Endothelial cell (in vitro differentiated cells): Measurements from ENCODE around the gene CNOT9. TPM values are rescaled to one million over a fixed set of nuclear protein-coding genes. Genes with fewer than 3 reads are reported as not detected.
"Not testable (repeated sequence)": the region's sequence is repeated elsewhere in the genome, so short reads cannot be mapped to it uniquely, and the experiment has no call there.

Source experiments
- DNase-seq: peaks from one replicate; pipeline ENCODE4 v3.0.0; 2021; ENCODE audit warnings: low spot score
- H3K27ac Mint-ChIP-seq: one replicate; pipeline ENCODE4 v1.8.0; 2021; ENCODE audit warnings: mixed read lengths, inconsistent platforms; ENCODE audit not compliant: unreplicated experiment
- H3K27me3 Mint-ChIP-seq: one replicate; pipeline ENCODE4 v1.8.0; 2021; ENCODE audit warnings: mild to moderate bottlenecking, moderate library complexity, mixed read lengths, inconsistent platforms; ENCODE audit not compliant: unreplicated experiment
- H3K36me3 Mint-ChIP-seq: one replicate; pipeline ENCODE4 v1.8.0; 2021; ENCODE audit warnings: mild to moderate bottlenecking, low read depth, mixed read lengths, inconsistent platforms; ENCODE audit not compliant: unreplicated experiment
- H3K4me1 Mint-ChIP-seq: one replicate; pipeline ENCODE4 v1.8.0; 2021; ENCODE audit warnings: mild to moderate bottlenecking, mixed read lengths, inconsistent platforms; ENCODE audit not compliant: unreplicated experiment
- H3K4me3 Mint-ChIP-seq: one replicate; pipeline ENCODE4 v1.8.0; 2021; ENCODE audit warnings: mild to moderate bottlenecking, mixed read lengths, inconsistent platforms; ENCODE audit not compliant: unreplicated experiment
- H3K9me3 Mint-ChIP-seq: one replicate; pipeline ENCODE4 v1.8.0; 2021; ENCODE audit warnings: mixed read lengths, inconsistent platforms; ENCODE audit not compliant: unreplicated experiment
- total RNA-seq: library from RNA; stranded (reverse); fragmentation: NEBNext Ultra II Directional; extraction: Animal tissue kit (Norgen Biotek cat#: 25700); gene quantifications from one replicate; pipeline ENCODE4 v1.2.1, GENCODE V29; 2021; ENCODE audit not compliant: unreplicated experiment
- TF ChIP-seq, protein P1 (sequence below): fragments of 200-600 bp; sonication (generic); IDR thresholded peaks from one replicate; pipeline ENCODE4 v1.5.0; 2021; ENCODE audit warnings: antibody characterized with exemption; ENCODE audit not compliant: unreplicated experiment

CNOT9 gene
- total RNA-seq, 1 donor from 2014 or later = 56.1 TPM

DNA sequence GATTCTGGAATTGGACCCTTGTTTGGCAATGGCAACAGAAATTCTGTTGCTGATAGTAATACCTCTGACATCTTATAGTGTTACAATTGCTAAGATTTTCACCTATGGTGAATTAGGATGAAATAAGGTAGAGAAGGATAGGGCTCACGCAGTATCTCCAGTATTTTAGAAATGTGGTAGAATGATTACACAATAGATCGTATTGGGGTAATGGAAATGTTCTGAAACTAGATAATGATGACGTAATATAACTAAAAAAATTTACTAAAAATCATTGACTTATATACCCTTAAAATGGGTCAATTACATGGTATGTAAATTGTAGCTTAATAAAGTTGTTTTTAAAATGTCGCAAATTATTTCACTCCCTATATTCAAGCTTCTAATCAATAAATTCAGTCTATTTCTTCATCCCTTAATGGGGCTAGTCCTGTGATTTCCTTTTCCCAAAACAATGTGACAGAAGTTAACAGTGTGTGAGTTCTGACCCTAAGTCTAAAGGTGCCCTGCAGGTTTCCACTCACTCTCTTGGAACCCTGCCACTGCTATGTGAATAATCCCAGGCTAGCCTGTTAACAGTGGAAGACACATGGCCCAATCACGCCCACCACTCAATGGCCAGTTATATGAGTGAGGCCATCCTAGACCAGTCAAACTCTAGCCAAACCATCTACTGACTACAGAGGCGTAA is 31.7 kb upstream of the CNOT9 start:
- no peak overlapping the region for H3K4me3 Mint-ChIP-seq
- no peaks in the 10 kb centered on the region for H3K4me1 Mint-ChIP-seq
- H3K36me3 Mint-ChIP-seq = peaks cover 28% of the 10 kb centered on the region
- no peaks in the 10 kb centered on the region for H3K27me3 Mint-ChIP-seq
- no peaks in the 10 kb centered on the region for H3K9me3 Mint-ChIP-seq
- DNase-seq = no peak
- TF ChIP-seq, protein P1, sequence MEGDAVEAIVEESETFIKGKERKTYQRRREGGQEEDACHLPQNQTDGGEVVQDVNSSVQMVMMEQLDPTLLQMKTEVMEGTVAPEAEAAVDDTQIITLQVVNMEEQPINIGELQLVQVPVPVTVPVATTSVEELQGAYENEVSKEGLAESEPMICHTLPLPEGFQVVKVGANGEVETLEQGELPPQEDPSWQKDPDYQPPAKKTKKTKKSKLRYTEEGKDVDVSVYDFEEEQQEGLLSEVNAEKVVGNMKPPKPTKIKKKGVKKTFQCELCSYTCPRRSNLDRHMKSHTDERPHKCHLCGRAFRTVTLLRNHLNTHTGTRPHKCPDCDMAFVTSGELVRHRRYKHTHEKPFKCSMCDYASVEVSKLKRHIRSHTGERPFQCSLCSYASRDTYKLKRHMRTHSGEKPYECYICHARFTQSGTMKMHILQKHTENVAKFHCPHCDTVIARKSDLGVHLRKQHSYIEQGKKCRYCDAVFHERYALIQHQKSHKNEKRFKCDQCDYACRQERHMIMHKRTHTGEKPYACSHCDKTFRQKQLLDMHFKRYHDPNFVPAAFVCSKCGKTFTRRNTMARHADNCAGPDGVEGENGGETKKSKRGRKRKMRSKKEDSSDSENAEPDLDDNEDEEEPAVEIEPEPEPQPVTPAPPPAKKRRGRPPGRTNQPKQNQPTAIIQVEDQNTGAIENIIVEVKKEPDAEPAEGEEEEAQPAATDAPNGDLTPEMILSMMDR = no peak
- no peak overlapping the region for H3K27ac Mint-ChIP-seq

GRCh38 chr2:218540015-218540414 is 28.6 kb upstream of the CNOT9 start:
- Mint-ChIP-seq H3K27ac (no peak overlapping the region), H3K4me3 (no peak overlapping the region), H3K9me3 (no peaks in the 10 kb centered on the region), H3K27me3 (no peaks in the 10 kb centered on the region), H3K4me1 (no peaks in the 10 kb centered on the region), H3K36me3 (peaks cover 27% of the 10 kb centered on the region)
- TF ChIP-seq, protein P1 = no peak
- DNase-seq = no peak

GRCh38 chr2:218546012-218546411 is 22.6 kb upstream of the CNOT9 start:
- Mint-ChIP-seq H3K9me3 (no peaks in the 10 kb centered on the region), H3K36me3 (peaks cover 12% of the 10 kb centered on the region), H3K4me3 (no peak overlapping the region), H3K27me3 (no peaks in the 10 kb centered on the region), H3K4me1 (no peaks in the 10 kb centered on the region), H3K27ac (no peak overlapping the region)
- no peak for DNase-seq
- TF ChIP-seq, protein P1 = no peak

- peaks cover 18% of the 10 kb centered on the region for H3K36me3 Mint-ChIP-seq
- no peaks in the 10 kb centered on the region for H3K9me3 Mint-ChIP-seq
- TF ChIP-seq, protein P1 = no peak
- no peaks in the 10 kb centered on the region for H3K27me3 Mint-ChIP-seq
- DNase-seq = no peak
- H3K27ac Mint-ChIP-seq = no peak overlapping the region
- no peaks in the 10 kb centered on the region for H3K4me1 Mint-ChIP-seq
- no peak overlapping the region for H3K4me3 Mint-ChIP-seq
These were observed 21.1 kb upstream of the CNOT9 start for GRCh38 chr2:218547511-218547910.

DNA sequence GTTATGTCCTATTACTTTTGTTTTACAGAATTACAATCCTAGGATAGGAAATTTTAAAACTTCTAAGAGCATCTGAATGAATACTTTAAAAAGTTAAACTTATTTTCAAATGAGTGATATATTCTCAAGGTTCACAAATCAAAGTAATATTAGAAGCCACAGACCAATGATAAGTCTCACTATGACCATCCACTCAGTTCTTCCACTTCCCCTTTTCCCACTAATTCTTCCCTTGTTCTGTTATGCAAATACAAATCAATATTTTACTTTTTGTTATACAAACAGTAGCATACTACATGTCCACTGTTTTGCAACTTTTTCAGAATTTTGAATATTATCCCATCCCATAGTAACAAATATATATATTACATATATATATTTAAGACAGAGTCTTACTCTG is 20.7 kb upstream of the CNOT9 start:
- Mint-ChIP-seq H3K27me3 (no peaks in the 10 kb centered on the region), H3K4me1 (no peaks in the 10 kb centered on the region), H3K27ac (no peak overlapping the region), H3K36me3 (peaks cover 17% of the 10 kb centered on the region), H3K9me3 (no peaks in the 10 kb centered on the region), H3K4me3 (no peak overlapping the region)
- no peak for DNase-seq
- TF ChIP-seq, protein P1 = no peak

GRCh38 chr2:218554225-218554624 is 14.4 kb upstream of the CNOT9 start:
- H3K4me1 Mint-ChIP-seq, DNase-seq, H3K4me3 Mint-ChIP-seq, H3K27me3 Mint-ChIP-seq, H3K9me3 Mint-ChIP-seq, H3K27ac Mint-ChIP-seq: not testable (repeated sequence)
- peaks cover 22% of the 10 kb centered on the region for H3K36me3 Mint-ChIP-seq
